OCI-LY7 (cell line): ENCODE results near the gene KCNMA1. TPM values are rescaled to one million over a fixed set of nuclear protein-coding genes. Genes with fewer than 3 reads are reported as not detected.

ENCODE experiments used
- BruUV-seq: library from RNA; stranded (reverse); fragments of 400-500 nt; replicated peaks from 2 replicates; lab custom pipeline; 2021; lab: Mats Ljungman, UMichigan
- CTCF ChIA-PET: fragments of 300-600 bp; sonication (Branson Sonifier 250); formaldehyde crosslinking; loops from one replicate; lab custom pipeline; 2022; ENCODE audit warnings: antibody characterized with exemption; ENCODE audit not compliant: unreplicated experiment; lab: Charles Lee
- POLR2A ChIA-PET: fragments of 300-600 bp; sonication (Branson Sonifier 250); formaldehyde crosslinking; loops from one replicate; lab custom pipeline; 2022; ENCODE audit warnings: antibody characterized with exemption; lab: Charles Lee
- DNase-seq: peaks from one replicate; pipeline ENCODE4 v3.0.0-alpha.2; 2015; ENCODE audit warnings: low spot score
- H2AFZ ChIP-seq: fragments of 200-600 bp; sonication (generic), shearing (Covaris generic); 2 replicates; pipeline ENCODE4 v1.6.1; 2014; ENCODE audit warnings: mild to moderate bottlenecking, antibody characterized with exemption, low read length, moderate library complexity
- H3K27ac ChIP-seq: fragments of 200-600 bp; sonication (generic); 2 replicates; pipeline ENCODE4 v1.5.1; 2014; ENCODE audit warnings: mixed run types, low read depth, mild to moderate bottlenecking, moderate library complexity, low read length, inconsistent platforms; ENCODE audit not compliant: poor library complexity, severe bottlenecking
- H3K36me3 ChIP-seq: fragments of 200-600 bp; sonication (generic); 2 replicates; pipeline ENCODE4 v1.6.1; 2014; ENCODE audit warnings: mild to moderate bottlenecking, antibody characterized with exemption, low read length, moderate library complexity, mixed read lengths; ENCODE audit not compliant: insufficient read depth
- H3K4me1 ChIP-seq: fragments of 200-600 bp; sonication (generic); 2 replicates; pipeline ENCODE4 v1.5.1; 2014; ENCODE audit warnings: mild to moderate bottlenecking, low read length; ENCODE audit not compliant: insufficient read depth, poor library complexity, severe bottlenecking
- H3K4me2 ChIP-seq: fragments of 200-600 bp; sonication (generic); 2 replicates; pipeline ENCODE4 v1.6.1; 2014; ENCODE audit warnings: mild to moderate bottlenecking, low read length
- H3K4me3 ChIP-seq: fragments of 200-600 bp; sonication (generic); 2 replicates; pipeline ENCODE4 v1.5.1; 2014; ENCODE audit warnings: mild to moderate bottlenecking, low read depth, low read length; ENCODE audit not compliant: poor library complexity, severe bottlenecking
- H3K79me2 ChIP-seq: fragments of 200-600 bp; sonication (generic); 2 replicates; pipeline ENCODE4 v1.6.1; 2016; ENCODE audit warnings: low read depth, mild to moderate bottlenecking, low read length, moderate library complexity, mixed read lengths; ENCODE audit not compliant: insufficient read depth
- H3K9me2 ChIP-seq: fragments of 200-600 bp; sonication (generic); 2 replicates; pipeline ENCODE4 v1.6.1; 2016; ENCODE audit warnings: mild to moderate bottlenecking, low read length, mixed read lengths; ENCODE audit not compliant: insufficient read depth
- H3K9me3 ChIP-seq: fragments of 200-600 bp; sonication (generic); 2 replicates; pipeline ENCODE4 v1.6.1; 2014; ENCODE audit warnings: mild to moderate bottlenecking, mixed run types, low read length, mixed read lengths
- H4K20me1 ChIP-seq: fragments of 200-600 bp; sonication (generic); 2 replicates; pipeline ENCODE4 v1.6.1; 2014; ENCODE audit warnings: mild to moderate bottlenecking, antibody characterized with exemption, low read length, moderate library complexity, mixed read lengths; ENCODE audit not compliant: insufficient read depth
- CTCF ChIP-seq: fragments of 200-600 bp; sonication (generic); conservative IDR thresholded peaks from 2 replicates; pipeline ENCODE4 v1.5.1; 2014; ENCODE audit warnings: mild to moderate bottlenecking, antibody characterized with exemption, low read length, moderate library complexity, mixed read lengths
- EZH2phosphoT487 ChIP-seq: fragments of 200-600 bp; sonication (generic); IDR thresholded peaks from 2 replicates; pipeline ENCODE4 v1.6.1; 2018; ENCODE audit warnings: low read depth, borderline replicate concordance, mild to moderate bottlenecking, mixed run types, antibody characterized with exemption, low read length, moderate library complexity, mixed read lengths
- intact Hi-C: fragments of 100-400 bp; cut with micrococcal nuclease; formaldehyde crosslinking; loops from one replicate; pipeline ENCODE4 v1.10.0; 2022; ENCODE audit not compliant: unreplicated experiment
- total RNA-seq, 2 experiments: library from RNA; depleted of rRNA in 1 of 2; stranded (reverse); fragments of >200 nt in 1 of 2; shearing (Covaris generic) in 1 of 2; gene quantifications; 2 replicates each; pipeline ENCODE4 v1.2.3, GENCODE V29; 2014 to 2022

Gene KCNMA1
- total RNA-seq, 2 experiments from 2014 or later, result not detected

- Histone ChIP-seq H3K27ac (no peak overlapping the region), H3K4me1 (no peaks in the 10 kb centered on the region), H3K4me2 (no peak overlapping the region), H3K79me2 (no peaks in the 10 kb centered on the region), H3K4me3 (no peak overlapping the region), H3K9me3 (no peaks in the 10 kb centered on the region), H2AFZ (no peak overlapping the region), H3K9me2 (no peaks in the 10 kb centered on the region), H4K20me1 (no peaks in the 10 kb centered on the region), H3K36me3 (no peaks in the 10 kb centered on the region)
- intact Hi-C loops, result no loop called here
- DNase-seq, result no peak
- no TSS peak for BruUV-seq
- ChIA-PET POLR2A (no interaction called here), CTCF (no interaction called here)
- TF ChIP-seq EZH2phosphoT487 (no peak), CTCF (no peak)
Measured at GRCh38 chr10:76887223-76888010, 750.2 kb downstream of the KCNMA1 start.

GRCh38 chr10:76885816-76886215, 751.8 kb downstream of the KCNMA1 start:
- BruUV-seq, result no TSS peak
- Histone ChIP-seq H3K9me2 (no peaks in the 10 kb centered on the region), H3K4me2 (no peak overlapping the region), H3K27ac (no peak overlapping the region), H3K9me3 (no peaks in the 10 kb centered on the region), H3K79me2 (no peaks in the 10 kb centered on the region), H3K4me1 (no peaks in the 10 kb centered on the region), H2AFZ (no peak overlapping the region), H3K36me3 (no peaks in the 10 kb centered on the region), H3K4me3 (no peak overlapping the region), H4K20me1 (no peaks in the 10 kb centered on the region)
- ChIA-PET CTCF (no interaction called here), POLR2A (no interaction called here)
- TF ChIP-seq EZH2phosphoT487 (no peak), CTCF (no peak)
- DNase-seq, result no peak
- intact Hi-C loops, result no loop called here

- no peaks in the 10 kb centered on the region for H3K9me3 ChIP-seq
- no peaks in the 10 kb centered on the region for H3K9me2 ChIP-seq
- CTCF ChIA-PET, result no interaction called here
- no peaks in the 10 kb centered on the region for H4K20me1 ChIP-seq
- BruUV-seq, result no TSS peak
- H3K4me1 ChIP-seq, result no peaks in the 10 kb centered on the region
- H2AFZ ChIP-seq, result no peak overlapping the region
- POLR2A ChIA-PET, result no interaction called here
- H3K79me2 ChIP-seq, result no peaks in the 10 kb centered on the region
- no peak overlapping the region for H3K4me3 ChIP-seq
- no peak overlapping the region for H3K27ac ChIP-seq
- intact Hi-C loops, result no loop called here
- H3K4me2 ChIP-seq, result no peak overlapping the region
- TF ChIP-seq CTCF (no peak), EZH2phosphoT487 (no peak)
- DNase-seq, result no peak
- H3K36me3 ChIP-seq, result no peaks in the 10 kb centered on the region
Measured at GRCh38 chr10:76884673-76885275, 752.8 kb downstream of the KCNMA1 start.
